SJSA1 (cell line): ENCODE measurements around the gene MSANTD2. TPM values are rescaled to one million over a fixed set of nuclear protein-coding genes. Genes with fewer than 3 reads are reported as not detected.

ENCODE experiments used
- DNase-seq, 2 experiments: peaks; one replicate each; pipeline ENCODE4 v3.0.0-alpha.2; 2015 to 2020; ENCODE audit warnings: low spot score in 2 of 2, low read depth in 1 of 2
- H3K27ac ChIP-seq: fragments of 250-450 bp; sonication (Bioruptor Pico); 2 replicates; pipeline ENCODE4 v1.5.1; 2020; ENCODE audit warnings: mild to moderate bottlenecking, moderate library complexity
- H3K27me3 ChIP-seq: fragments of 250-450 bp; sonication (Bioruptor Pico); replicated peaks from 2 replicates; pipeline ENCODE4 v1.5.1; 2020; ENCODE audit warnings: mild to moderate bottlenecking, moderate library complexity
- H3K36me3 ChIP-seq: fragments of 250-450 bp; sonication (Bioruptor Pico); 2 replicates; pipeline ENCODE4 v1.5.1; 2020; ENCODE audit warnings: mild to moderate bottlenecking
- H3K4me1 ChIP-seq: fragments of 250-450 bp; sonication (Bioruptor Pico); replicated peaks from 2 replicates; pipeline ENCODE4 v1.6.1; 2021; ENCODE audit warnings: mild to moderate bottlenecking
- H3K4me3 ChIP-seq: fragments of 250-450 bp; sonication (Bioruptor Pico); 2 replicates; pipeline ENCODE4 v1.5.1; 2020; ENCODE audit warnings: mild to moderate bottlenecking
- H3K9me3 ChIP-seq: fragments of 250-450 bp; sonication (Bioruptor Pico); replicated peaks from 2 replicates; pipeline ENCODE4 v1.5.1; 2020; ENCODE audit warnings: mild to moderate bottlenecking
- total RNA-seq: library from RNA; depleted of rRNA; stranded (reverse); fragments of >200 nt; shearing (Covaris generic); gene quantifications from 2 replicates; pipeline ENCODE4 v1.2.3, GENCODE V29; 2014

MSANTD2 gene
- total RNA-seq, 1 experiment from 2014 or later: 15.3 TPM

GRCh38 chr11:124759266-124760204 lies 40.7 kb downstream of the MSANTD2 start:
- Histone ChIP-seq H3K27ac (no peak overlapping the region), H3K4me1 (peaks cover 23% of the 10 kb centered on the region), H3K27me3 (no peaks in the 10 kb centered on the region), H3K9me3 (no peaks in the 10 kb centered on the region), H3K36me3 (no peaks in the 10 kb centered on the region), H3K4me3 (no peak overlapping the region)
- no peak for DNase-seq

GRCh38 chr11:124758355-124759265 lies 41.6 kb downstream of the MSANTD2 start:
- peaks cover 27% of the 10 kb centered on the region for H3K4me1 ChIP-seq
- DNase-seq: peak; percentile 32 to 51
- H3K4me3 ChIP-seq: no peak overlapping the region
- no peaks in the 10 kb centered on the region for H3K36me3 ChIP-seq
- H3K27ac ChIP-seq: no peak overlapping the region
- no peaks in the 10 kb centered on the region for H3K9me3 ChIP-seq
- H3K27me3 ChIP-seq: no peaks in the 10 kb centered on the region

DNA sequence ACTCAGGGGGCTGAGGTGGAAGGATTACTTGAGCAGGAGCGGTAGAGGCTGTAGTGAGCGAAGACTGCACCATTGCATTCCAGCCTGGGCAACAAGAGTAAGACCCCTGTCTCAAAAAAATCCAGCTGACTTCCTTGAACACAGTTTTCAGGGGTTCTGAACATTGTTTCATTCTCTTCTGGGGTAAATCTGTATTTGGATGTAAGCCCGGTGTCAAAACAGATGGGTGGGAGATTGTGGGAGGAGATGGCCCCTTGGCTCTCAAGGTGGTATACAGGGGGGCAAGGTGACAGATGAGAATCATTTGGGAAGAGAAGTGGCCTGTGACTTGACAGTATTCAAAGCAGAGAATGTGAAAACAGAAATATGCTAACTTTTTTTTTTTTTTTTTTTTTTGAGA lies 42.9 kb downstream of the MSANTD2 start:
- peaks cover 17% of the 10 kb centered on the region; the same call in 1 of the 2 replicates for H3K4me1 ChIP-seq
- no peak overlapping the region for H3K4me3 ChIP-seq
- H3K27ac ChIP-seq: no peak overlapping the region
- no peaks in the 10 kb centered on the region for H3K27me3 ChIP-seq
- H3K36me3 ChIP-seq: no peaks in the 10 kb centered on the region
- DNase-seq: no peak
- no peaks in the 10 kb centered on the region for H3K9me3 ChIP-seq

DNA sequence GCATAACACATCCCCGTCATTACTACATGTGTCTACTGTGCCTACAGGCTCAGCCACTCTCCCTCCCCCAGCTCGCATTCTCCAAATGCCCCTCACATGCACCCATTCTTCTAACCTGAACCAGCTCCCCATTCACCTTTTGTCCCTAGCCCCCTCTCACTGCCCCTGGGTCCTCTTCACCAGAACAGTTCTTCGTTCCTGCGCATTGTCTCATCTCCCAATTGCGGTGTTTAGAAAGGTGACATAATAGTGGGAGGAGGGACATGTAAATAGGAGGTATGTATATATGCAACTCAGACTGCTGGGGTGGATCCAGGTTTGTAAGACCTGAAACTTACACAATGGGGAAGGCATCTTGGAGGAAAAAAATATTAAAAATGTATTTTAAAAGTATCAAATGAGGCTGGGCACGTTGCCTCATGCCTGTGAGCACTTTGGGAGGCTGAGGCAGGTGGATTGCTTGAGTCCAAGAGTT lies 43.4 kb downstream of the MSANTD2 start:
- Histone ChIP-seq H3K9me3 (no peaks in the 10 kb centered on the region), H3K4me3 (no peak overlapping the region), H3K36me3 (no peaks in the 10 kb centered on the region), H3K27ac (no peak overlapping the region), H3K4me1 (peaks cover 12% of the 10 kb centered on the region; the same call in 1 of the 2 replicates), H3K27me3 (no peaks in the 10 kb centered on the region)
- no peak for DNase-seq

DNA sequence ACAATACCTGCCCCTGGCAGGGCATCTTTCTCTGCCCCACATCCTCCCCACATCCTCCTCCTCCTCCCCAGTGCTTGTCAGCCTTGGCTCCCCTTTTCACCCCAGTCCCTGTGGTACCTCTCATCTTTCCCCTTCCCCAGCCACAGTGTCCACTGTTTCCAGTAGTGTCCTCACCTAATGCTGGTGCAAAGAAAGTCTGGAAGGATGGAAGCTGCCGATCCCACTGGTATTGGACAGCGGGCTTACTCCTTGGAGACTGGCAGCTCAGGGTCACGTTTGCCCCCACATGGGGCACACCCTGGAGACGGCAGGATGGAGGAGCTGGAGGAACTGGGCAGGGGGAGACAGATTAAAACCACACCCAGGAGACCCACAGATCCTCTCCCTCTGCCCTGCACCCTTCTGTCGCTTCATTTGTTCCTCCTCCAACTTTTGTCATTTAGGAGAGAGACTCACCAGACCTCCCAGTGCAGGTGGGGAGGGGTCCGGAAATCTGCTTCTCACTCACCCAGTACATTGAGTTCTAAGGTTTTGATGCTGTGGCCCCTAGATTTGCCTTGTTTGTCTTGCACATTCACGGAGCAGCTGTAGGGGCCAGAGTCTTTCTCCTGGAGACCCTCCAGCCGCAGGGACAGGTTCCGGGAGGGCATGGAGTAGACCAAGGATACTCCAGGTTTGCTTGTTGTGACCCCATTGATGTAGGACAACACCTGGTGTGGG lies 44.0 kb downstream of the MSANTD2 start:
- no peak overlapping the region for H3K27ac ChIP-seq
- no peaks in the 10 kb centered on the region for H3K27me3 ChIP-seq
- H3K4me3 ChIP-seq: no peak overlapping the region
- no peak for DNase-seq
- no peaks in the 10 kb centered on the region for H3K9me3 ChIP-seq
- H3K4me1 ChIP-seq: peaks cover 12% of the 10 kb centered on the region; the same call in 1 of the 2 replicates
- no peaks in the 10 kb centered on the region for H3K36me3 ChIP-seq

DNA sequence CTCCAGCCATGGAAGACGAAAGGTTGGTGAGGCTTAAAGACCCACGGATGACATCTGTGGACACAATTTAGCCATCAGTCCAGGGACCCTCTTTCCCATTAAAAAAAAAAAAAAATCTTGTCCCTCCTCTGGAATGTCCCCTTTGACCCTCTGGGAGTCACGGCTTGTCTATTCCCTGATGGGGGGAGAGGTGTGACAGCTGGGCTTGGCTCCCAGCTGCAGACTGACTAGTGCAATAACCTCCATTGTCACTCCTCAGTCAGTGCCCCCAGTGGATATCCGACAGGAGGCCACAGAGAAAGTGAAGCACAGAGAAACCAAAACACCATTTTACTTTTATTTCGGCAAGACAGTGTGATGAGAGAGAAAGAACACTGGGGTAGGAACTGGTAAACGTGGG lies 45.5 kb downstream of the MSANTD2 start:
- H3K27ac ChIP-seq: no peak overlapping the region
- H3K4me3 ChIP-seq: no peak overlapping the region
- H3K36me3 ChIP-seq: no peaks in the 10 kb centered on the region
- H3K4me1 ChIP-seq: peaks cover 12% of the 10 kb centered on the region; the same call in 1 of the 2 replicates
- H3K9me3 ChIP-seq: no peaks in the 10 kb centered on the region
- no peak for DNase-seq
- H3K27me3 ChIP-seq: no peaks in the 10 kb centered on the region

- H3K27ac ChIP-seq: no peak overlapping the region
- H3K36me3 ChIP-seq: no peaks in the 10 kb centered on the region
- DNase-seq: no peak
- no peaks in the 10 kb centered on the region for H3K9me3 ChIP-seq
- H3K27me3 ChIP-seq: no peaks in the 10 kb centered on the region
- H3K4me1 ChIP-seq: peaks cover 12% of the 10 kb centered on the region; the same call in 1 of the 2 replicates
- H3K4me3 ChIP-seq: no peak overlapping the region
These were observed 45.9 kb downstream of the MSANTD2 start for GRCh38 chr11:124754309-124754708.

- no peaks in the 10 kb centered on the region for H3K36me3 ChIP-seq
- no peaks in the 10 kb centered on the region for H3K9me3 ChIP-seq
- H3K4me1 ChIP-seq: peaks cover 16% of the 10 kb centered on the region
- no peak overlapping the region for H3K27ac ChIP-seq
- H3K27me3 ChIP-seq: no peaks in the 10 kb centered on the region
- no peak for DNase-seq
- H3K4me3 ChIP-seq: no peak overlapping the region
These were observed 46.6 kb downstream of the MSANTD2 start for GRCh38 chr11:124753624-124754023.

GRCh38 chr11:124753205-124753604 lies 47.0 kb downstream of the MSANTD2 start:
- no peaks in the 10 kb centered on the region for H3K36me3 ChIP-seq
- H3K27me3 ChIP-seq: no peaks in the 10 kb centered on the region
- H3K4me1 ChIP-seq: peaks cover 16% of the 10 kb centered on the region
- no peak overlapping the region for H3K4me3 ChIP-seq
- H3K9me3 ChIP-seq: no peaks in the 10 kb centered on the region
- DNase-seq: no peak
- H3K27ac ChIP-seq: no peak overlapping the region

DNA sequence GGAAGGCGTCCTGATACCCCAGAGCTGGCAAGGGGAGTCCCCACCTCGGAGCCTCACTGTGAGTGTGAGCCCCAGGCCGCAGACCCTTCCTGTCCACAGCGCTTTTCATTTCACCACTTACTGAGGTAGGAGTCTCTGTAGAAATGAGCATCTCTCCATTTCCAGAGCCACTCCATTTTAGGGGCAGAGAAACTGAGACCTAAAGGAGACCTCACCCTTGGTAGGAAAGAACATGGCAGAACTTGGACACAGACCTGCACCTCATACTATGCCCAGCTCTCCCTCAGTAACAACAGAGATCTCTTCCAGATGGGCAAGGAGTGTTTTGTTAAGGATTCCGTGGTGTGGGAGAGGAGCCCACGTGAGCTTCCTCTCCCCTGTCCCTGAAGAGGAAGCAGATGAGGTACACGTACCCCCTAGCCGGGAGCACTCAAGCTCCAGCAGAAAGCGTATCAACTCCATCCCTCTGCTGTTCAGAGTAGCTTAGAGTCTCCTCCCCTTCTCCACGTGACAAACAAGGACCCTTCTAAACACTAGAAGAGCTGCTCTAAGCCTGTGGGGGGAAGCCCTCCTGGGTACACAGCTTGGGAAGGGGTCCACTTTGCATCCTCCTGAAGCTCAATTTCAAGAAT lies 47.6 kb downstream of the MSANTD2 start:
- Histone ChIP-seq H3K27ac (no peak overlapping the region), H3K27me3 (no peaks in the 10 kb centered on the region), H3K36me3 (no peaks in the 10 kb centered on the region), H3K9me3 (no peaks in the 10 kb centered on the region), H3K4me3 (no peak overlapping the region), H3K4me1 (peaks cover 18% of the 10 kb centered on the region)
- no peak for DNase-seq

DNA sequence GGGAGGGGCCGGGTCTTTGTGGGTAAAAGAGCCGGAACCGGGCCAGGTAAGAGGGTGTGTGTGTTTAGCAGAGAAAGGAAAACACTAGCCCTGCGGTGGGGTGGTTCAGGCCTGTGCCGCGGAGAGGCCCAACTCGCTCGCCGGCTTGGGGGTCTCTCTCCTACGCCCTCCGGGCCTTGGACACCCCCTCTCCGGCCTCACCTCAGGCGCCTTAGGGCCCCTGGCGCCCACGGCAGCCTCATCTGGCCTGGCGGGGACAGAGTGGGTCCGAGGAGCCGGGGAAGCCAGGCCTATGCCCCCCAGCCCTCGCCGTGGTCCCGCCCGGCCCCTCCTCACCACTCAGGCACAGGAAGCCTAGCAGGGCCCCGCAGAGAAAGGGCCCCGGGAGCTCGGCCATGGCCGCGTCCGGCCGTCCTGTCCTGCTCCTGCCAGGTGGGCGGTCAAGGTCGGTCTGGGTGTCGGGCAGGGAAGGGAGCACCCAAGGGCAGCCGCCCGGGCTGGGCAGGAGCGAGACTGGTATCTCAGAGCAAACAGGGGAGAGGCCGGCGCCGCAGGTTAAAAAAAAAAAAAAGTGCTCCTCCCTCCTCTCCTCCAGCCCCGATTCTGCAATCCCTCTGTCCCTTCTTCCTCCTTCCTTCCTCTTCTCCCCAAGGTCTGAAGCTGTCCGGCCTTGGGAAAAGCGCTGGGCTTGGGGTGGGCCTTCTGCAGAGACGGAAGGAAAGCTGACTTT lies 48.3 kb downstream of the MSANTD2 start, which contains the start of gene VSIG2:
TSS of gene VSIG2 (minus strand) at position 515 of the 730 bp plus-strand sequence. CDS start at position 397, 118 bp downstream.
- H3K27ac ChIP-seq: no peak within 1 kb of the TSS
- no peaks in the 10 kb centered on the region for H3K9me3 ChIP-seq
- no peaks in the 10 kb centered on the region for H3K36me3 ChIP-seq
- peaks cover 24% of the 10 kb centered on the region for H3K4me1 ChIP-seq
- no peak for DNase-seq
- H3K27me3 ChIP-seq: no peaks in the 10 kb centered on the region
- no peak within 1 kb of the TSS for H3K4me3 ChIP-seq

DNA sequence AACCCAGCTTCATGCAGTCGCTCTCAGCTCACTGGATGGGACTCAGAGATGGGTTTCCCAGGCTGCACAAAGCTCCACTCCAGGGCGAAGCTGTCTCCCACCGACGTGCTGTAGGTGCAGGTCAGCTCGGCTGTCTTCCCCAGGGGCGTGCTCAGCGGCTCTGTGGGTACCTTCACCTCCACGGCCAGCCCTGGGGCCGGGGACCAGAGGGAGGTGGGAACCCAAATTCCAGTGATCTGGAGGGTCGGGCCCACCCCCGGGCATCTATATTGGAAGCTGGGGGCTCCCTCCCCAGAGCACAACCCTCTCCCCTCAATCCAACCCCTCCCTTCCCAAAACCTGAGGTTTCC lies 48.8 kb downstream of the MSANTD2 start:
- H3K36me3 ChIP-seq: no peaks in the 10 kb centered on the region
- H3K4me3 ChIP-seq: no peak overlapping the region
- no peak for DNase-seq
- no peaks in the 10 kb centered on the region for H3K27me3 ChIP-seq
- H3K4me1 ChIP-seq: peaks cover 28% of the 10 kb centered on the region
- H3K27ac ChIP-seq: no peak overlapping the region
- no peaks in the 10 kb centered on the region for H3K9me3 ChIP-seq
